Hematopoietic multipotent progenitor cell treated with erythropoietin and hydrocortisone succinate and interleukin-3 and kit ligand, for 17 days (in vitro differentiated cells): Measurements from ENCODE around the gene AXL.
A peak's percentile ranks its signal among the peaks of the same experiment; 100 is the strongest.
"Not testable (repeated sequence)": the region's sequence is repeated elsewhere in the genome, so short reads cannot be mapped to it uniquely, and the experiment has no call there.

Experiments used
- DNase-seq: peaks from one replicate; pipeline ENCODE4 v3.0.0-alpha.2; 2015; ENCODE audit warnings: low spot score

The AXL gene

GRCh38 chr19:41218615-41219507 lies at the start of gene AXL:
AXL (plus strand) TSS chr19:41219223; CDS start chr19:41219393, 170 bp downstream.
- DNase-seq = no peak

- DNase-seq = no peak
Measured at GRCh38 chr19:41172297-41173164, 46.5 kb upstream of the AXL start.

DNA sequence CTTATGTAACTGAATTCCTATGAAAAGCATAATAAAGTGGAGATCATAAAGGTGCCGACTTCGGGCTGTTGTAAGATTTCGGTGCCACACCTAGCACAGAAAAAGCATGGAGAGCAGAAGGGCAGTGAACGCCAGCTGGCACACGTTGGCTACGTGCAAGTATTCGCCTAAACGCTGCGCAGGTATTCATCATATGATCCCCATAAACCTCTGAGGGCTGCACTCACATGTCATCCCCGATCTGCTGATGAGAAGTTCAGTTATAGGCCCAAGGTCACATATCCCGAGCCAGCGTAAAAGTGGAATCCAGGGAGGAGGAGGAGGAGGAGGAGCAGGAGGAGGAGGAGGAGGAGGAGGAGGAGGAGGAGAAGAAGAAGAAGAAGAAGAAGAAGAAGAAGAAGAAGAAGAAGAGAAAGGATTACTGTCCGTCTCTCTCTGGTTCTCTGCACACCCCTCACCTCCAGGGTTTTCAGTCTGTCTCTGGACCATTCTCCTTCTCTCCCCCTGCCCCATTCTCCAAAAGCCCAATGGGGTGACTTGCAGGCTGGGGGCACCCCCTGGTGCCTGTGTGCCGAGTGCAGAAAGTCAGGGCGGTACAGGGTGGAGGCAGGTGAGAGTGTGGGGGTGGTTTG lies 44.6 kb upstream of the AXL start:
- no peak for DNase-seq

DNA sequence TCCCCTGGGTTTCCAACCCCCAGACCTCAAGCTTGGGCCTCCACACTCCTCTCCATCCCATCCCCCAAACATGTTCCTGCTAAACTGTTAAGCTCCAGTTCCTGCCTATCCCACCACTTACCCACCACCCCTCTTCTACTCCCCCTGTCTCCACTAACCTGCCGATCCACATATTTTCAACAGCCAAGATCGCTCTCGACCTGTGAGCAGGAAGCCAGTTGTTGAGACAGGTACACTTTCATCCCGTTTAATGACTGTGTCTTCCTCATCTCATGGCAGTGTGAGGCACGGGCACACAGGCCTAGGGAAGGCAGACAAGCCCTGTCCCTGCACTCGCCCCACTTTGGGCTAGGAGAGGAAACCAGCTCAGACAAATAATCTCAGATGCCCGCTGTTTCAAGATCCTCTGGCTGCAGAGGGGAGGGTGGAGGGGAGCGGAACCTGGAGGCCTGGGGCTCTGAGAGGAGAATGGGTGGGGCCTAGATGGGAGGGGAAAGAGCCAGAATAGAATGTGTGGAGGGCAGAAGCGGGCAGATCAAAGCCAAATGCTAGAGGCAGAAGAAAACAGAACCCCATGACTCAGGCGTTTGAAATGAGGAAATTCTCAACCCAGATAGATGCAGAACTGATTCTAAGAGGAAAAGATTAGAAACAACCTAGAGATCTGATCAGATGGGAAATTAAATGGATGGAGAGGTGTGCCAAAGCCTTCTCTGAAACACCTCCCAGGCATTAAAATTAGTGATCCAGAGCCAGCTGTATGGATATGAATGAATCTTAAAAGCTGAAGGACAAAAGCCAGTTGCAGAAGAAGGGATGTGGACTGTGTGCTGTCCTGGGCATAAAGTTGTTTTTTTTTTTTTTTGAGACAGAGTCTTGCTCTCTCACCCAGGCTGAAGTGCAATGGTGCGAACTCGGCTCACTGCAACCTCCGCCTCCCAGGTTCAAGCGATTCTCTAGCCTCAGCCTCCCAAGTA lies 42.9 kb upstream of the AXL start:
- DNase-seq = no peak

- not testable (repeated sequence) for DNase-seq
Measured at GRCh38 chr19:41180173-41180572, 38.9 kb upstream of the AXL start.

- no peak for DNase-seq
Measured at GRCh38 chr19:41186971-41187883, 31.8 kb upstream of the AXL start.

DNA sequence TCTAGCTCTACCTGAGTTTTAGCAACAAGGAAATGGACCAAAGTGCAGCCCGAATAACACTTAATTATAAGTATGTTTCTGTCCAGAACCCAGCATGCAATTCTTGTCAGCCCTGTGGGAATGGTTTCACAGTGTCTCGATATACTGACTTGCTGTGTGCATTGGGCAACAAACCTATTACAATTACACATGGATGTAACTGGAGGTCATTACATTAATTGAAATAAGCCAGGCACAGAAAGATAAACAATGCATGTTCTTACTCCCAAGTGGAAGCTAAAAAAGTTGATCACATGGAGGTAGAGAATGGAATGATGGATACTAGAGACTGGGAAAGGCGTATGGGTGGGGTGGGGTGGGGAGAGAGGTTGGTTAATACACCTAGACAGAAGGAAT lies 31.1 kb upstream of the AXL start:
- DNase-seq = no peak

GRCh38 chr19:41189425-41190065 lies 29.5 kb upstream of the AXL start:
- no peak for DNase-seq

GRCh38 chr19:41192574-41193429 lies 26.2 kb upstream of the AXL start, which contains the start of gene CYP2S1:
CYP2S1 (plus strand) TSS chr19:41193219; CDS start chr19:41193265, 46 bp downstream.
- DNase-seq = peak; percentile 25

GRCh38 chr19:41193430-41194156 lies 25.4 kb upstream of the AXL start:
- DNase-seq = no peak

- DNase-seq = no peak
Measured at GRCh38 chr19:41194157-41194552, 24.9 kb upstream of the AXL start.

GRCh38 chr19:41195675-41196497 lies 23.1 kb upstream of the AXL start:
- no peak for DNase-seq

DNA sequence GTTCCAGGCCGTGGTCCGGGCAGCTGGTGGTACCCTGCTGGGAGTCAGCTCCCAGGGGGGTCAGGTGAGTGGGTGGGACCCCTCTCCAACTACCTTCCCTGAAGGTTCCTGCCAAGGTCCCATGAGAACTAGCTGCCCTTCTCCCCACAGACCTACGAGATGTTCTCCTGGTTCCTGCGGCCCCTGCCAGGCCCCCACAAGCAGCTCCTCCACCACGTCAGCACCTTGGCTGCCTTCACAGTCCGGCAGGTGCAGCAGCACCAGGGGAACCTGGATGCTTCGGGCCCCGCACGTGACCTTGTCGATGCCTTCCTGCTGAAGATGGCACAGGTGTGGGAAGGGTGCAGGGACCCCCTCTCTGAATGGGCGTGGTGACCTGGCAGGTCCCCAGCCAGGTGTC lies 20.5 kb upstream of the AXL start:
- no peak for DNase-seq

DNA sequence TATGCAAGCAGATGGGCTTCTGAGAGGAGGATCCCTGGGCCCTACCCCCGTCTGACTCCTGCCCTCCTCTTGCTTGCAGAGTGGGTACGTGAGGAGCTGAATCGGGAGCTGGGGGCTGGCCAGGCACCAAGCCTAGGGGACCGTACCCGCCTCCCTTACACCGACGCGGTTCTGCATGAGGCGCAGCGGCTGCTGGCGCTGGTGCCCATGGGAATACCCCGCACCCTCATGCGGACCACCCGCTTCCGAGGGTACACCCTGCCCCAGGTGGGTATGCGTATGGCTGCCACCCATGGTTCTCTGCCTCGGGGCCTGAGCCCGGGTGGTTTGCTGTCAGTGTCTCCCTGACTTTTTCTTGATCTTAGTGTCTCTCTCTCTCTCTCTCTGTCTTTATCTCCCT lies 15.7 kb upstream of the AXL start:
- DNase-seq = no peak

DNA sequence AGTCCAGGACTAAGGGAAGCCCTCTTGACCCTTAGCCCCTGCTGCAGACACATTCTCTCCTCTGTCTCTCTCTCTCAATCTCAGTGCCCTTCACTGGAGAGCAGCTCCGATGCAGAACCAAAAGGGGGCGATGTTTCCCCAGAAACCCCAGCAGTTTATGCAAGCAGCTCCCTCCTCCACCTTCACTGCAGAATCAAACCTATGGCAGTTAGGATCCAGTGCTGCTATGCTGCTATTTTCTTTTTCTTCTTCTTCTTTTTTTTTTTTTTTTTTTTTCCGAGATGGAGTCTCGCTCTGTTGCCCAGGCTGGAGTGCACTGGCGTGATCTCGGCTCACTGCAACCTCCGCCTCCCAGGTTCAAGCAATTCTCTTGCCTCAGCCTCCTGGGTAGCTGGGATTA lies 14.7 kb upstream of the AXL start:
- peak; percentile 81 for DNase-seq

GRCh38 chr19:41205995-41206394 lies 13.0 kb upstream of the AXL start:
- DNase-seq = peak; percentile 9

DNA sequence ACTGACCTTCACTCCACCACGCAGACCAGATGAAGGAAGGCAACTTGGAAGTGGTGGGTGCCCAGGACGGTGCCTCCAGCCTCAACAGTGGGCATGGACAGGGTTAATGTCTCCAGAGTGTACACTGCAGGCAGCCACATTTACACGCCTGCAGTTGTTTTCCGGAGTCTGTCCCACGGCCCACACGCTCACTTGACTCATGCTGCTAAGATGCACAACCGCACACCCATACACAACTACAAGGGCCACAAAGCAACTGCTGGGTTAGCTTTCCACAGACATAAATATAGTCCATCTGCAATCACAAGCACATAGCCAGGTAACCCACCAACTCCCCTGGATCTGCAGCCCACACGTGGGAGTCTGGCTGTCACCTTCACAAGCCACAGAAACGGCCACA lies 12.6 kb upstream of the AXL start:
- no peak for DNase-seq
